ENCODE measurements around the gene MESP2.

GRCh38 chr15:89754361-89755154 lies 21.6 kb upstream of the MESP2 start:
- TF ChIP-seq ZNF274 (IDR thresholded peaks at IDR 0.05; ENCODE audit: low read depth, low read length) (no peak), YY1 (IDR thresholded peaks at IDR 0.05; ENCODE audit: insufficient read depth, insufficient read length) (no peak), SUZ12 (IDR thresholded peaks at IDR 0.05; ENCODE audit: extremely low read depth, insufficient read depth, insufficient read length) (no peak)

Data from NT2/D1 (cell line).